PC-9 (cell line): ENCODE measurements around the gene PIGC. TPM values are rescaled to one million over a fixed set of nuclear protein-coding genes. Genes with fewer than 3 reads are reported as not detected.

Experiments
- BruUV-seq: library from RNA; stranded (reverse); fragments of 400-500 nt; replicated peaks from 2 replicates; lab custom pipeline; 2021; lab: Mats Ljungman, UMichigan
- CTCF ChIA-PET: fragments of 300-600 bp; sonication (Branson Sonifier 250); formaldehyde crosslinking; loops from one replicate; lab custom pipeline; 2022; ENCODE audit warnings: antibody characterized with exemption; lab: Charles Lee
- POLR2A ChIA-PET: fragments of 300-600 bp; sonication (Branson Sonifier 250); formaldehyde crosslinking; loops from one replicate; lab custom pipeline; 2022; ENCODE audit warnings: antibody characterized with exemption; ENCODE audit not compliant: unreplicated experiment; lab: Charles Lee
- DNase-seq, 2 experiments: peaks; one replicate each; pipeline versions ENCODE4 v3.0.0 to v3.0.0-alpha.2; 2015 to 2022; ENCODE audit warnings: mixed read lengths in 1 of 2
- H2AFZ ChIP-seq: fragments of 200-600 bp; sonication (generic); 2 replicates; pipeline ENCODE4 v1.8.1; 2017; ENCODE audit warnings: antibody characterized with exemption
- H3F3A ChIP-seq: fragments of 200-600 bp; sonication (generic); 2 replicates; pipeline ENCODE4 v1.8.1; 2017; ENCODE audit warnings: antibody characterized with exemption, mild to moderate bottlenecking, low read depth; ENCODE audit not compliant: insufficient read depth
- H3K27ac ChIP-seq: fragments of 200-600 bp; sonication (generic); 2 replicates; pipeline ENCODE4 v1.6.1; 2016; ENCODE audit warnings: mixed run types
- H3K27me3 ChIP-seq: fragments of 200-600 bp; sonication (generic); 2 replicates; pipeline ENCODE4 v1.6.1; 2016; ENCODE audit warnings: low read depth, mixed run types; ENCODE audit not compliant: insufficient read depth
- H3K36me3 ChIP-seq: fragments of 200-600 bp; sonication (generic); 2 replicates; pipeline ENCODE4 v1.6.1; 2016; ENCODE audit warnings: low read depth, mixed run types
- H3K4me1 ChIP-seq: fragments of 200-600 bp; sonication (generic); replicated peaks from 2 replicates; pipeline ENCODE4 v1.6.1; 2016; ENCODE audit warnings: mixed run types; ENCODE audit not compliant: insufficient read depth
- H3K4me2 ChIP-seq: fragments of 200-600 bp; sonication (generic); 2 replicates; pipeline ENCODE4 v1.6.1; 2017; ENCODE audit warnings: mixed run types
- H3K4me3 ChIP-seq: fragments of 200-600 bp; sonication (generic); 2 replicates; pipeline ENCODE4 v1.6.1; 2016; ENCODE audit warnings: mixed run types
- H3K79me2 ChIP-seq: fragments of 200-600 bp; sonication (generic); 2 replicates; pipeline ENCODE4 v1.6.1; 2017; ENCODE audit warnings: low read depth, mixed run types
- H3K9me2 ChIP-seq: fragments of 200-600 bp; sonication (generic); 2 replicates; pipeline ENCODE4 v1.8.1; 2017; ENCODE audit warnings: mild to moderate bottlenecking; ENCODE audit not compliant: insufficient read depth
- H3K9me3 ChIP-seq: fragments of 200-600 bp; sonication (generic); 2 replicates; pipeline ENCODE4 v1.8.1; 2016; ENCODE audit warnings: low read depth; ENCODE audit not compliant: insufficient read depth
- H4K20me1 ChIP-seq: fragments of 200-600 bp; sonication (generic); 2 replicates; pipeline ENCODE4 v1.8.1; 2017; ENCODE audit not compliant: insufficient read depth
- CTCF ChIP-seq: fragments of 200-600 bp; sonication (generic); conservative IDR thresholded peaks from 2 replicates; pipeline ENCODE4 v1.6.1; 2017; ENCODE audit warnings: mixed run types, antibody characterized with exemption, mild to moderate bottlenecking, moderate library complexity
- EZH2 ChIP-seq: fragments of 200-600 bp; sonication (generic); IDR thresholded peaks from 2 replicates; pipeline ENCODE4 v1.8.0; 2017; ENCODE audit warnings: antibody characterized with exemption, low read depth
- intact Hi-C: fragments of 100-400 bp; cut with micrococcal nuclease; formaldehyde crosslinking; loops from one replicate; pipeline ENCODE4 v1.10.0; 2022; ENCODE audit not compliant: unreplicated experiment
- total RNA-seq: library from RNA; stranded (reverse); gene quantifications from 2 replicates; pipeline ENCODE4 v1.2.3, GENCODE V29; 2021

The PIGC gene
- total RNA-seq, 1 experiment from 2014 or later = 26.5 TPM

- ChIA-PET POLR2A (interaction anchor here (0.6 kb wide), 1 partner anchor 489 kb away, joined by 5 read pairs; no protein-coding TSS in a partner anchor), CTCF (interaction anchor here (0.6 to 1.8 kb wide), 7 partner anchors 40 to 756 kb away, joined by 3 to 8 read pairs (median 3); no protein-coding TSS in a partner anchor)
- H3K36me3 ChIP-seq = no peaks in the 10 kb centered on the region
- intact Hi-C loops = loop anchor here (1.0 to 5.0 kb wide), 8 partner anchors 43 to 415 kb away; partner anchors contain the start of gene PIGC
- no peaks in the 10 kb centered on the region for H3K9me3 ChIP-seq
- H3F3A ChIP-seq = no peaks in the 10 kb centered on the region
- no peaks in the 10 kb centered on the region for H3K4me1 ChIP-seq
- H3K79me2 ChIP-seq = no peaks in the 10 kb centered on the region
- BruUV-seq = no TSS peak
- TF ChIP-seq EZH2 (no peak), CTCF (peak; percentile 12; the same call in 1 of the 2 replicates)
- no peak overlapping the region for H3K27ac ChIP-seq
- H3K4me3 ChIP-seq = no peak overlapping the region
- H4K20me1 ChIP-seq = no peaks in the 10 kb centered on the region
- H3K27me3 ChIP-seq = no peaks in the 10 kb centered on the region
- H3K9me2 ChIP-seq = 0 out of 2 replicates have a peak, but pooled peaks cover 5% of the 10 kb centered on the region
- DNase-seq = no peak
- no peak overlapping the region; the same call in 1 of the 2 replicates for H3K4me2 ChIP-seq
- no peak overlapping the region for H2AFZ ChIP-seq
These were observed 43.8 kb downstream of the PIGC start for GRCh38 chr1:172399756-172400721.

- no peaks in the 10 kb centered on the region for H4K20me1 ChIP-seq
- POLR2A ChIA-PET = interaction anchor here (0.6 kb wide), 1 partner anchor 488 kb away, joined by 5 read pairs; no protein-coding TSS in a partner anchor
- TF ChIP-seq EZH2 (no peak), CTCF (peak; percentile 84)
These were observed 44.7 kb downstream of the PIGC start for GRCh38 chr1:172398970-172399755.

GRCh38 chr1:172398193-172398592, 45.7 kb downstream of the PIGC start:
- ChIA-PET CTCF (interaction anchor here (0.6 to 1.0 kb wide), 2 partner anchors 401 to 597 kb away, joined by 3 to 4 read pairs; no protein-coding TSS in a partner anchor), POLR2A (no interaction called here)
- H3F3A ChIP-seq = no peaks in the 10 kb centered on the region
- no peaks in the 10 kb centered on the region for H3K36me3 ChIP-seq
- no peaks in the 10 kb centered on the region for H4K20me1 ChIP-seq
- H3K4me1 ChIP-seq = no peaks in the 10 kb centered on the region
- H3K27me3 ChIP-seq = no peaks in the 10 kb centered on the region
- no peak overlapping the region for H3K27ac ChIP-seq
- TF ChIP-seq CTCF (no peak), EZH2 (no peak)
- H3K9me2 ChIP-seq = no peaks in the 10 kb centered on the region
- no TSS peak for BruUV-seq
- no peak overlapping the region for H2AFZ ChIP-seq
- H3K4me2 ChIP-seq = no peak overlapping the region
- H3K79me2 ChIP-seq = no peaks in the 10 kb centered on the region
- intact Hi-C loops = loop anchor here (2.0 to 5.0 kb wide), 3 partner anchors 41 to 306 kb away; no protein-coding TSS in a partner anchor
- no peak overlapping the region for H3K4me3 ChIP-seq
- no peaks in the 10 kb centered on the region for H3K9me3 ChIP-seq
- DNase-seq = no peak

More at GRCh38 chr1:172398970-172399755, 44.7 kb downstream of the PIGC start:
- H3K27ac ChIP-seq = no peak overlapping the region
- no peaks in the 10 kb centered on the region for H3K79me2 ChIP-seq
- H3K4me1 ChIP-seq = no peaks in the 10 kb centered on the region
- H3K4me2 ChIP-seq = peak overlapping the region; percentile 29; the same call in 1 of the 2 replicates
- H3F3A ChIP-seq = no peaks in the 10 kb centered on the region
- no peaks in the 10 kb centered on the region for H3K27me3 ChIP-seq
- H3K9me3 ChIP-seq = no peaks in the 10 kb centered on the region
- H3K9me2 ChIP-seq = no peaks in the 10 kb centered on the region
- H2AFZ ChIP-seq = no peak overlapping the region
- intact Hi-C loops = loop anchor here (1.0 to 5.0 kb wide), 8 partner anchors 42 to 414 kb away; partner anchors contain the start of gene PIGC
- BruUV-seq = no TSS peak
- DNase-seq = peak; percentile 43 to 72
- H3K36me3 ChIP-seq = no peaks in the 10 kb centered on the region
- no peak overlapping the region for H3K4me3 ChIP-seq
- CTCF ChIA-PET = interaction anchor here (0.6 to 1.8 kb wide), 9 partner anchors 39 to 755 kb away, joined by 3 to 9 read pairs (median 4); no protein-coding TSS in a partner anchor
